Subcutaneous abdominal adipose tissue (tissue), 5 donors: Measurements from ENCODE around the gene GMPR.

Experiments
- H3K27ac ChIP-seq: one replicate; pipeline ENCODE4 v1.7.0; 2013; ENCODE audit warnings: low read depth, mild to moderate bottlenecking, inconsistent platforms, low read length, moderate library complexity
- H3K27me3 ChIP-seq, 5 donors: one replicate each; pipeline ENCODE4 v1.7.0; 2013; ENCODE audit warnings: low read length in 5 of 5, inconsistent platforms in 1 of 5; ENCODE audit not compliant: control insufficient read depth in 5 of 5, insufficient read depth in 4 of 5
- H3K36me3 ChIP-seq, 5 donors: one replicate each; pipeline ENCODE4 v1.7.0; 2013; ENCODE audit warnings: low read length in 5 of 5; ENCODE audit not compliant: control insufficient read depth in 5 of 5, insufficient read depth in 5 of 5
- H3K4me1 ChIP-seq, 5 donors: one replicate each; pipeline ENCODE4 v1.7.0; 2013; ENCODE audit warnings: low read length in 5 of 5, mild to moderate bottlenecking in 3 of 5, moderate library complexity in 1 of 5; ENCODE audit not compliant: control insufficient read depth in 5 of 5, insufficient read depth in 5 of 5
- H3K4me3 ChIP-seq, 5 donors: one replicate each; pipeline ENCODE4 v1.7.0; 2013; ENCODE audit warnings: low read length in 5 of 5, low read depth in 1 of 5
- H3K9ac ChIP-seq, 5 donors: one replicate each; pipeline ENCODE4 v1.7.0; 2013; ENCODE audit warnings: low read length in 5 of 5, mild to moderate bottlenecking in 4 of 5, moderate library complexity in 3 of 5
- H3K9me3 ChIP-seq, 5 donors: one replicate each; pipeline ENCODE4 v1.7.0; 2013; ENCODE audit warnings: low read length in 5 of 5; ENCODE audit not compliant: control insufficient read depth in 5 of 5
- donor health status: healthy.
- donor health status: healthy.
- donor health status: healthy.
- donor health status: healthy.
- donor health status: healthy.

Gene GMPR

GRCh38 chr6:16278750-16279149 is 40.4 kb downstream of the GMPR start:
- H3K4me1 ChIP-seq = peaks cover 0 to 4% (median 0%) of the 10 kb centered on the region in 5 donors
- H3K9me3 ChIP-seq = no peaks in the 10 kb centered on the region
- no peaks in the 10 kb centered on the region for H3K27me3 ChIP-seq
- H3K27ac ChIP-seq = no peak overlapping the region
- no peaks in the 10 kb centered on the region for H3K36me3 ChIP-seq
- no peak overlapping the region for H3K9ac ChIP-seq
- no peak overlapping the region for H3K4me3 ChIP-seq

- Histone ChIP-seq H3K36me3 (no peaks in the 10 kb centered on the region), H3K4me1 (peaks cover 0 to 4% (median 0%) of the 10 kb centered on the region in 5 donors), H3K27ac (no peak overlapping the region), H3K9ac (no peak overlapping the region), H3K27me3 (no peaks in the 10 kb centered on the region), H3K4me3 (no peak overlapping the region), H3K9me3 (no peaks in the 10 kb centered on the region)
Observed at GRCh38 chr6:16279243-16279642, 40.9 kb downstream of the GMPR start.

DNA sequence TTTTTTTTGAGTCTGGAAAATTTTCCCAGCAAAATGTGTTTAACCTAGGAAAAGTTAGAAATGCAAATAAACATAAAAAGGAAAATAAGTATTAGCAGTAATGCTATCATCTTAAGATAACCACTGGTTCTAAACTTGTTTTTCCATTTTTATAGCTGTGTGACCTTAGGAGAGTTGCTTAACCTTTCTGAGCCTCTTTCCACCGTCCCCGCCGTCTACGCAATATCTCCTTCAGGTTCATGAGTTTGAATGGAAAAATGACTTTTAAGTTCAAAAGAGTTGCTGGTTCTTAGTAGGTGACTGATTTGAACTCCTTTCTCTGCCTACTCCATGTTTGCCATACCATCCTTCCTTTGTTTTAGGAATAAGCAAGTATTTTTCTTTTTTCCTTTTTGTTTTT is 44.0 kb downstream of the GMPR start:
- H3K4me3 ChIP-seq = no peak overlapping the region
- no peak overlapping the region for H3K27ac ChIP-seq
- no peaks in the 10 kb centered on the region for H3K9me3 ChIP-seq
- H3K9ac ChIP-seq = no peak overlapping the region
- H3K36me3 ChIP-seq = no peaks in the 10 kb centered on the region
- peaks cover 0 to 4% (median 4%) of the 10 kb centered on the region in 5 donors for H3K27me3 ChIP-seq
- peaks cover 0 to 6% (median 3%) of the 10 kb centered on the region in 5 donors for H3K4me1 ChIP-seq

DNA sequence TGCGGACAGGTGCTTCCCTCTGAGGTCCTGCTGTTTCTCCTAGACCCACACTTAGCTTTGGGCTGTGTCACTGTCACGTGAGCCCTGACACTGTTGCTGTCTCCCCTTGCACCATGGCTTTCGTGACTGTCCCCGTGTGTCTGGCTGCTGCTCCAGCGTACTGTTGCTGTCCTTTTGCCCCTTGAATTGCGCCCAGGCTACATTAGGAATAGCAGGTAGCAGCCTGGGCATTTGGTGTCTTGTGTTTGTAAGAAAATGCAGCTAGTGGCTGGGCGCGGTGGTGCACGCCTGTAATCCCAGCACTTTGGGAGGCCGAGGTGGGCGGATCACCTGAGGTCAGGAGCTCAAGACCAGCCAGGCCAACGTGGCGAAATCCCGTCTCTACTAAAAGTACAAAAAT is 46.1 kb downstream of the GMPR start:
- Histone ChIP-seq H3K27me3 (peaks cover 0 to 4% (median 4%) of the 10 kb centered on the region in 5 donors), H3K9me3 (no peaks in the 10 kb centered on the region), H3K4me3 (no peak overlapping the region), H3K4me1 (peaks cover 0 to 4% (median 2%) of the 10 kb centered on the region in 5 donors), H3K9ac (no peak overlapping the region), H3K36me3 (no peaks in the 10 kb centered on the region), H3K27ac (no peak overlapping the region)

- no peak overlapping the region for H3K4me3 ChIP-seq
- peaks cover 0 to 4% (median 2%) of the 10 kb centered on the region in 5 donors for H3K4me1 ChIP-seq
- no peaks in the 10 kb centered on the region for H3K9me3 ChIP-seq
- H3K36me3 ChIP-seq = no peaks in the 10 kb centered on the region
- H3K9ac ChIP-seq = no peak overlapping the region
- H3K27ac ChIP-seq = no peak overlapping the region
- peaks cover 0 to 4% (median 4%) of the 10 kb centered on the region in 5 donors for H3K27me3 ChIP-seq
Observed at GRCh38 chr6:16285467-16286150, 47.2 kb downstream of the GMPR start.

GRCh38 chr6:16286151-16286522 is 47.8 kb downstream of the GMPR start:
- Histone ChIP-seq H3K36me3 (no peaks in the 10 kb centered on the region), H3K27ac (no peak overlapping the region), H3K4me3 (no peak overlapping the region), H3K9me3 (no peaks in the 10 kb centered on the region), H3K9ac (no peak overlapping the region), H3K27me3 (peaks cover 0 to 4% (median 4%) of the 10 kb centered on the region in 5 donors), H3K4me1 (peaks cover 0 to 4% (median 2%) of the 10 kb centered on the region in 5 donors)

DNA sequence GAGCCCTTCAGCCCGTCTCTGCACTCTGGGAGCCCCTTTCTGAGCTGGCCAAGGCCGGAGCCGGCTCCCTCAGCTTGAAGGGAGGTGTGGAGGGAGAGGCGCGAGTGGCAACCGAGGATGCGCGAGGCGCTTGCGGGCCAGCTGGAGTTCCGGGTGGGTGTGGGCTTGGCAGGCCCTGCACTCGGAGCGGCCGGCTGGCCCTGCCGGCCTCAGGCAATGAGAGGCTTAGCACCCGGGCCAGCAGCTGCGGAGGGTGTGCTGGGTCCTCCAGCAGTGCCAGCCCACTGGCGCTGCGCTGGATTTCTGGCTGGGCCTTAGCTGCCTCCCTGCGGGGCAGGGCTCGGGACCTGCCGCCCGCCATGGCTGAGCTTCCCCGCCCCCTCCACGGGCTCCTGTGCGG is 49.8 kb downstream of the GMPR start:
- peaks cover 0 to 4% (median 2%) of the 10 kb centered on the region in 5 donors for H3K4me1 ChIP-seq
- H3K9ac ChIP-seq = no peak overlapping the region
- H3K27me3 ChIP-seq = peaks cover 0 to 4% (median 4%) of the 10 kb centered on the region in 5 donors
- no peak overlapping the region for H3K27ac ChIP-seq
- H3K9me3 ChIP-seq = no peaks in the 10 kb centered on the region
- H3K36me3 ChIP-seq = no peaks in the 10 kb centered on the region
- no peak overlapping the region for H3K4me3 ChIP-seq

- no peaks in the 10 kb centered on the region for H3K27me3 ChIP-seq
- H3K9ac ChIP-seq = no peak overlapping the region
- no peaks in the 10 kb centered on the region for H3K9me3 ChIP-seq
- H3K4me1 ChIP-seq = no peaks in the 10 kb centered on the region
- H3K4me3 ChIP-seq = no peak overlapping the region
- no peak overlapping the region for H3K27ac ChIP-seq
- H3K36me3 ChIP-seq = no peaks in the 10 kb centered on the region
Observed at GRCh38 chr6:16291739-16292138, 53.4 kb downstream of the GMPR start.

- Histone ChIP-seq H3K9ac (no peak overlapping the region), H3K27ac (no peak overlapping the region), H3K9me3 (no peaks in the 10 kb centered on the region), H3K4me3 (no peak overlapping the region), H3K36me3 (no peaks in the 10 kb centered on the region), H3K27me3 (no peaks in the 10 kb centered on the region), H3K4me1 (no peaks in the 10 kb centered on the region)
Observed at GRCh38 chr6:16292432-16292831, 54.0 kb downstream of the GMPR start.

GRCh38 chr6:16292942-16293341 is 54.6 kb downstream of the GMPR start:
- H3K27me3 ChIP-seq = no peaks in the 10 kb centered on the region
- H3K4me3 ChIP-seq = no peak overlapping the region
- no peak overlapping the region for H3K27ac ChIP-seq
- H3K36me3 ChIP-seq = no peaks in the 10 kb centered on the region
- no peaks in the 10 kb centered on the region for H3K9me3 ChIP-seq
- no peaks in the 10 kb centered on the region for H3K4me1 ChIP-seq
- H3K9ac ChIP-seq = no peak overlapping the region
